Regular cardiac myocyte (primary cell): Measurements from ENCODE around the gene KMT5C. TPM values are rescaled to one million over a fixed set of nuclear protein-coding genes. Genes with fewer than 3 reads are reported as not detected.

Source experiments
- total RNA-seq: library from RNA; depleted of rRNA; stranded (reverse); fragments of >200 nt; gene quantifications from 2 replicates; pipeline ENCODE4 v1.2.3, GENCODE V29; 2014

The KMT5C gene
- 2.7 and 7.6 TPM in 2 replicates for total RNA-seq

GRCh38 chr19:55339105-55339888 lies at the start of gene KMT5C:
Gene KMT5C, plus strand, starts transcription at chr19:55339876. Its CDS starts 2,061 bp downstream, at chr19:55341937.

GRCh38 chr19:55325172-55325571 lies 14.5 kb upstream of the KMT5C start, which contains the start of gene TMEM150B:
Gene TMEM150B, minus strand, starts transcription at chr19:55325341. Its CDS starts 4,305 bp downstream, at chr19:55321036.

GRCh38 chr19:55354698-55355212 lies 15.1 kb downstream of the KMT5C start, which contains the start of gene COX6B2:
Gene COX6B2, minus strand, starts transcription at chr19:55354719. Its CDS starts 198 bp downstream, at chr19:55354521.

GRCh38 chr19:55362990-55363716 lies 23.5 kb downstream of the KMT5C start, which contains the start of gene GARIN5B:
Gene GARIN5B, minus strand, starts transcription at chr19:55363260. Its CDS starts 194 bp downstream, at chr19:55363066.

GRCh38 chr19:55370305-55370988 lies 30.8 kb downstream of the KMT5C start, which contains the start of gene IL11:
Gene IL11, minus strand, starts transcription at chr19:55370463. Its CDS starts 153 bp downstream, at chr19:55370310.

GRCh38 chr19:55376241-55376933 lies 36.7 kb downstream of the KMT5C start, which contains the start of gene TMEM190:
Gene TMEM190, plus strand, starts transcription at chr19:55376826. Its CDS starts 28 bp downstream, at chr19:55376854.

GRCh38 chr19:55384131-55384919 lies 44.6 kb downstream of the KMT5C start, which contains the start of gene TMEM238:
Gene TMEM238, minus strand, starts transcription at chr19:55384292. Its CDS starts 33 bp downstream, at chr19:55384259.

GRCh38 chr19:55385724-55386492 lies 46.2 kb downstream of the KMT5C start, which contains the start of gene RPL28:
Gene RPL28, plus strand, starts transcription at chr19:55385932. Its CDS starts 426 bp downstream, at chr19:55386358.

Other genes starting within 250 kb of the KMT5C start
- 31.0 and 42.9 TPM in 2 replicates for gene PPP1R12C, start 222.2 kb upstream of the KMT5C start, total RNA-seq
- 3.4 and 3.8 TPM in 2 replicates for gene TNNT1, start 190.7 kb upstream of the KMT5C start, total RNA-seq
- not detected in 2 replicates for gene TNNI3, start 182.1 kb upstream of the KMT5C start, total RNA-seq
- 0.77 and 0.85 TPM in 2 replicates for gene DNAAF3, start 173.3 kb upstream of the KMT5C start, total RNA-seq
- gene SYT5, start 159.6 kb upstream of the KMT5C start, total RNA-seq: 0.96 TPM in 1 of 2 replicates, not detected in the other
- gene PTPRH, start 130.4 kb upstream of the KMT5C start, total RNA-seq: 6.5 and 21.4 TPM in 2 replicates
- gene TMEM86B, start 111.1 kb upstream of the KMT5C start, total RNA-seq: 1.5 and 2.3 TPM in 2 replicates
- 16.3 and 35.5 TPM in 2 replicates for gene PPP6R1, start 80.9 kb upstream of the KMT5C start, total RNA-seq
- 18.9 and 40.6 TPM in 2 replicates for gene HSPBP1, start 59.8 kb upstream of the KMT5C start, total RNA-seq
- gene BRSK1, start 55.9 kb upstream of the KMT5C start, total RNA-seq: 3.9 and 6.7 TPM in 2 replicates
- not detected in 2 replicates for gene TMEM150B, start 14.5 kb upstream of the KMT5C start, total RNA-seq
- not detected in 2 replicates for gene COX6B2, start 14.8 kb downstream of the KMT5C start, total RNA-seq
- gene GARIN5B, start 23.4 kb downstream of the KMT5C start, total RNA-seq: not detected in 2 replicates
- 4.8 and 26.3 TPM in 2 replicates for gene IL11, start 30.6 kb downstream of the KMT5C start, total RNA-seq
- not detected in 2 replicates for gene TMEM190, start 37.0 kb downstream of the KMT5C start, total RNA-seq
- 0.58 and 0.85 TPM in 2 replicates for gene TMEM238, start 44.4 kb downstream of the KMT5C start, total RNA-seq
- gene RPL28, start 46.1 kb downstream of the KMT5C start, total RNA-seq: 204 and 210 TPM in 2 replicates
- gene UBE2S, start 67.9 kb downstream of the KMT5C start, total RNA-seq: 32.4 and 286 TPM in 2 replicates
- gene SHISA7, start 103.4 kb downstream of the KMT5C start, total RNA-seq: not detected in 2 replicates
- 42.0 and 52.3 TPM in 2 replicates for gene ISOC2, start 121.8 kb downstream of the KMT5C start, total RNA-seq
- gene C19orf85, start 124.9 kb downstream of the KMT5C start, total RNA-seq: not detected in 2 replicates
- gene ZNF628, start 136.7 kb downstream of the KMT5C start, total RNA-seq: 1.4 and 1.5 TPM in 2 replicates
- 12.7 and 18.0 TPM in 2 replicates for gene NAT14, start 145.3 kb downstream of the KMT5C start, total RNA-seq
- gene SSC5D, start 148.6 kb downstream of the KMT5C start, total RNA-seq: 6.7 and 11.6 TPM in 2 replicates
- gene SBK2, start 197.3 kb downstream of the KMT5C start, total RNA-seq: not detected in 2 replicates
- under 0.01 and 0.19 TPM in 2 replicates for gene SBK3, start 205.7 kb downstream of the KMT5C start, total RNA-seq
- 3.1 and 3.5 TPM in 2 replicates for gene ZNF579, start 241.0 kb downstream of the KMT5C start, total RNA-seq